GM06990 (cell line): Measurements from ENCODE around the gene AFF1.

Experiments
- DNase-seq: peaks from one replicate; pipeline ENCODE4 v3.0.0-alpha.2; 2011; ENCODE audit not compliant: insufficient read length; ENCODE audit errors: extremely low read depth
- H3K27me3 ChIP-seq: replicated peaks from 2 replicates; pipeline ENCODE4 v1.6.0; 2011; ENCODE audit warnings: low read length; ENCODE audit not compliant: control insufficient read depth, insufficient read depth
- H3K36me3 ChIP-seq: 2 replicates; pipeline ENCODE4 v1.5.1; 2011; ENCODE audit warnings: low read length; ENCODE audit not compliant: control insufficient read depth, insufficient read depth
- H3K4me3 ChIP-seq: replicated peaks from 2 replicates; pipeline ENCODE4 v1.5.1; 2011; ENCODE audit warnings: low read depth, mild to moderate bottlenecking, control low read depth, low read length
- CTCF ChIP-seq: IDR thresholded peaks from 2 replicates; pipeline ENCODE4 v1.5.1; 2011; ENCODE audit warnings: low read length, control low read depth, mild to moderate bottlenecking, inconsistent platforms; ENCODE audit not compliant: insufficient read depth, poor library complexity, severe bottlenecking

AFF1 gene

GRCh38 chr4:87097075-87097474 is 162.3 kb downstream of the AFF1 start:
- no peak for TF ChIP-seq CTCF
- Histone ChIP-seq H3K4me3 (no peak overlapping the region), H3K36me3 (peaks cover 3% of the 10 kb centered on the region), H3K27me3 (no peaks in the 10 kb centered on the region)
- DNase-seq: no peak

GRCh38 chr4:87100168-87100567 is 165.4 kb downstream of the AFF1 start:
- H3K4me3 ChIP-seq: no peak overlapping the region
- no peaks in the 10 kb centered on the region for H3K27me3 ChIP-seq
- peaks cover 2% of the 10 kb centered on the region for H3K36me3 ChIP-seq
- TF ChIP-seq CTCF: no peak
- DNase-seq: no peak

GRCh38 chr4:87101543-87102199 is 166.9 kb downstream of the AFF1 start:
- peaks cover 2% of the 10 kb centered on the region for H3K36me3 ChIP-seq
- H3K27me3 ChIP-seq: no peaks in the 10 kb centered on the region
- H3K4me3 ChIP-seq: no peak overlapping the region
- no peak for DNase-seq
- TF ChIP-seq CTCF: no peak

GRCh38 chr4:87103086-87103485 is 168.3 kb downstream of the AFF1 start:
- no peak for TF ChIP-seq CTCF
- DNase-seq: no peak
- peaks cover 4% of the 10 kb centered on the region for H3K36me3 ChIP-seq
- H3K4me3 ChIP-seq: no peak overlapping the region
- H3K27me3 ChIP-seq: no peaks in the 10 kb centered on the region

GRCh38 chr4:87103691-87104187 is 168.9 kb downstream of the AFF1 start:
- no peak for TF ChIP-seq CTCF
- H3K27me3 ChIP-seq: no peaks in the 10 kb centered on the region
- peaks cover 5% of the 10 kb centered on the region for H3K36me3 ChIP-seq
- no peak overlapping the region for H3K4me3 ChIP-seq
- no peak for DNase-seq
